GM21360 (cell line): ENCODE results near the gene TM9SF4.

Experiments
- ATAC-seq: cut with Tn5 transposase; IDR thresholded peaks from one replicate; pipeline ENCODE4 v1.9.1; 2021; ENCODE audit warnings: mild to moderate bottlenecking, moderate library complexity; ENCODE audit not compliant: unreplicated experiment

TM9SF4 gene

GRCh38 chr20:32126919-32127318 lies 17.4 kb downstream of the TM9SF4 start:
- no peak for ATAC-seq

- ATAC-seq = no peak
Measured at GRCh38 chr20:32127347-32127746, 17.8 kb downstream of the TM9SF4 start.

- ATAC-seq = no peak
Measured at GRCh38 chr20:32128167-32128566, 18.7 kb downstream of the TM9SF4 start.

- no peak for ATAC-seq
Measured at GRCh38 chr20:32129863-32130262, 20.3 kb downstream of the TM9SF4 start.

- no peak for ATAC-seq
Measured at GRCh38 chr20:32130352-32130751, 20.8 kb downstream of the TM9SF4 start.

- ATAC-seq = no peak
Measured at GRCh38 chr20:32130965-32131364, 21.5 kb downstream of the TM9SF4 start.

- ATAC-seq = no peak
Measured at GRCh38 chr20:32132911-32133549, 23.5 kb downstream of the TM9SF4 start.

GRCh38 chr20:32134026-32134425 lies 24.5 kb downstream of the TM9SF4 start:
- ATAC-seq = no peak

GRCh38 chr20:32135983-32136515 lies 26.5 kb downstream of the TM9SF4 start:
- ATAC-seq = no peak

GRCh38 chr20:32138921-32139320 lies 29.4 kb downstream of the TM9SF4 start:
- ATAC-seq = no peak

GRCh38 chr20:32139947-32140346 lies 30.4 kb downstream of the TM9SF4 start:
- no peak for ATAC-seq

GRCh38 chr20:32140603-32141002 lies 31.1 kb downstream of the TM9SF4 start:
- ATAC-seq = no peak

GRCh38 chr20:32141465-32141980 lies 32.0 kb downstream of the TM9SF4 start:
- no peak for ATAC-seq

GRCh38 chr20:32142088-32142487 lies 32.6 kb downstream of the TM9SF4 start:
- no peak for ATAC-seq

- ATAC-seq = no peak
Measured at GRCh38 chr20:32142991-32143390, 33.5 kb downstream of the TM9SF4 start.

GRCh38 chr20:32144898-32145662 lies 35.6 kb downstream of the TM9SF4 start:
- ATAC-seq = no peak

- ATAC-seq = no peak
Measured at GRCh38 chr20:32149566-32150170, 40.2 kb downstream of the TM9SF4 start.

- no peak for ATAC-seq
Measured at GRCh38 chr20:32150291-32150848, 40.9 kb downstream of the TM9SF4 start.

GRCh38 chr20:32152421-32153155 lies 43.1 kb downstream of the TM9SF4 start:
- no peak for ATAC-seq

- no peak for ATAC-seq
Measured at GRCh38 chr20:32153156-32153665, 43.7 kb downstream of the TM9SF4 start.
